SK-N-SH (cell line): Measurements from ENCODE around the gene KLF13.

ENCODE experiments used
- CTCF ChIP-seq: fragments of 200-600 bp; sonication (generic); IDR thresholded peaks from 2 replicates; pipeline ENCODE4 v1.6.1; 2017; ENCODE audit warnings: antibody characterized with exemption, mild to moderate bottlenecking, moderate library complexity
- ELF1 ChIP-seq: IDR thresholded peaks from 2 replicates; pipeline ENCODE4 v1.4.0; 2012
- EP300 ChIP-seq, 2 experiments: IDR thresholded peaks; 2 replicates each; pipeline versions ENCODE4 v1.4.0 to v1.6.1; 2012; ENCODE audit warnings: borderline replicate concordance in 1 of 2, low read depth in 1 of 2, low read length in 1 of 2
- EZH2phosphoT487 ChIP-seq: fragments of 200-600 bp; sonication (generic); IDR thresholded peaks from 2 replicates; pipeline ENCODE4 v1.6.1; 2017; ENCODE audit warnings: low read depth, mixed run types, mild to moderate bottlenecking, antibody characterized with exemption, moderate library complexity, borderline replicate concordance
- GABPA ChIP-seq: IDR thresholded peaks from 2 replicates; pipeline ENCODE4 v1.4.0; 2012; ENCODE audit warnings: low read depth, mild to moderate bottlenecking
- MAX ChIP-seq: IDR thresholded peaks from 2 replicates; pipeline ENCODE4 v1.4.0; 2012; ENCODE audit warnings: low read depth
- MEF2A ChIP-seq: IDR thresholded peaks from 2 replicates; pipeline ENCODE4 v1.4.0; 2012; ENCODE audit warnings: low read depth, borderline replicate concordance
- MXI1 ChIP-seq: IDR thresholded peaks from 2 replicates; pipeline ENCODE4 v1.6.1; 2012; ENCODE audit warnings: mild to moderate bottlenecking, low read depth, low read length, improper control_type of control experiment
- POLR2AphosphoS5 ChIP-seq: IDR thresholded peaks from 2 replicates; pipeline ENCODE4 v1.6.1; 2012; ENCODE audit warnings: low read depth, low read length
- RAD21 ChIP-seq: IDR thresholded peaks from 2 replicates; pipeline ENCODE4 v1.6.1; 2012; ENCODE audit warnings: mild to moderate bottlenecking, low read length
- REST ChIP-seq: IDR thresholded peaks from 2 replicates; pipeline ENCODE4 v1.6.1; 2012; ENCODE audit warnings: mild to moderate bottlenecking, low read depth, low read length, moderate library complexity
- SIN3A ChIP-seq: IDR thresholded peaks from 2 replicates; pipeline ENCODE4 v1.6.1; 2012; ENCODE audit warnings: low read depth, mild to moderate bottlenecking, low read length, moderate library complexity, borderline replicate concordance
- USF2 ChIP-seq: fragments of 150-350 bp; IDR thresholded peaks from 2 replicates; pipeline ENCODE4 v1.6.1; 2017; ENCODE audit warnings: antibody characterized with exemption, low read length, low read depth, borderline replicate concordance

- TF ChIP-seq CTCF (no peak), EP300 (IDR thresholded peaks at IDR 0.05; ENCODE audit: borderline replicate concordance in 1 of 2, low read depth in 1 of 2, low read length in 1 of 2) (no peak), MXI1 (no peak), POLR2AphosphoS5 (no peak), GABPA (no peak), MAX (no peak), SIN3A (no peak), RAD21 (no peak), EZH2phosphoT487 (no peak), REST (no peak), USF2 (no peak), MEF2A (no peak), ELF1 (no peak)
Observed at GRCh38 chr15:31408724-31409123, 82.1 kb downstream of the KLF13 start.
